ENCODE data around the gene PCSK5.

- TF ChIP-seq, protein P1, sequence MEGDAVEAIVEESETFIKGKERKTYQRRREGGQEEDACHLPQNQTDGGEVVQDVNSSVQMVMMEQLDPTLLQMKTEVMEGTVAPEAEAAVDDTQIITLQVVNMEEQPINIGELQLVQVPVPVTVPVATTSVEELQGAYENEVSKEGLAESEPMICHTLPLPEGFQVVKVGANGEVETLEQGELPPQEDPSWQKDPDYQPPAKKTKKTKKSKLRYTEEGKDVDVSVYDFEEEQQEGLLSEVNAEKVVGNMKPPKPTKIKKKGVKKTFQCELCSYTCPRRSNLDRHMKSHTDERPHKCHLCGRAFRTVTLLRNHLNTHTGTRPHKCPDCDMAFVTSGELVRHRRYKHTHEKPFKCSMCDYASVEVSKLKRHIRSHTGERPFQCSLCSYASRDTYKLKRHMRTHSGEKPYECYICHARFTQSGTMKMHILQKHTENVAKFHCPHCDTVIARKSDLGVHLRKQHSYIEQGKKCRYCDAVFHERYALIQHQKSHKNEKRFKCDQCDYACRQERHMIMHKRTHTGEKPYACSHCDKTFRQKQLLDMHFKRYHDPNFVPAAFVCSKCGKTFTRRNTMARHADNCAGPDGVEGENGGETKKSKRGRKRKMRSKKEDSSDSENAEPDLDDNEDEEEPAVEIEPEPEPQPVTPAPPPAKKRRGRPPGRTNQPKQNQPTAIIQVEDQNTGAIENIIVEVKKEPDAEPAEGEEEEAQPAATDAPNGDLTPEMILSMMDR (IDR thresholded peaks at IDR 0.05; ENCODE audit: low read length) = no peak
- TF ChIP-seq EZH2 (optimal IDR thresholded peaks at IDR 0.05; ENCODE audit: low read depth, low read length) = no peak
- TF ChIP-seq EZH2phosphoT487 (IDR thresholded peaks at IDR 0.05; ENCODE audit: low read length) = no peak
Measured at GRCh38 chr9:76018761-76019160, 128.3 kb downstream of the PCSK5 start.
